ENCODE results near the gene ZNF750. TPM values are rescaled to one million over a fixed set of nuclear protein-coding genes. Genes with fewer than 3 reads are reported as not detected.

ZNF750 gene
- total RNA-seq, 2 donors from 2014 or later, result not detected

DNA sequence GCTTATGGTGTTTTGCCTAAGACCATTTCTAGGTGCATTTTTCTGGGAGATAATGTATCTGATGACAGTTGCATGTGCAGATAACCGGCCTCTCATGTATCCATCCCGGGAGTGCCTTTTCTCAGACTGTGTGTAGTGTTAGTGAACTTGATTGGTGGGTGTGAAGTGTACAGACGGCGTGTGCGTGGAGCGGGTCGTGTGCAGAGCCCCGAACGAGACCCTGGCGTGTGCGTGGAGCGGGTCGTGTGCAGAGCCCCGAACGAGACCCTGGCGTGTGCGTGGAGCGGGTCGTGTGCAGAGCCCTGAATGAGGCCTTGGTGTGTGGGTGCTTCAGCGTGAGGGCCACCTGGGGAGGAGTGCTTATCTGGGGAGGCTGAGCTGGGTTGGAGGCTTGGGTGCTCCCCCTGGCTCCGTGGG, 28.9 kb upstream of the ZNF750 start:
- Mint-ChIP-seq H3K4me3 (no peak overlapping the region), H3K27me3 (no peaks in the 10 kb centered on the region), H3K27ac (peak overlapping the region in 1 of 2 donors; percentile 12), H3K36me3 (no peaks in the 10 kb centered on the region), H3K9me3 (no peaks in the 10 kb centered on the region), H3K4me1 (ENCODE audit: low read depth in 2 of 2) (peaks cover 16 to 23% of the 10 kb centered on the region in 2 donors)
- DNase-seq (ENCODE audit: low spot score) (no peak), ATAC-seq (no peak)

DNA sequence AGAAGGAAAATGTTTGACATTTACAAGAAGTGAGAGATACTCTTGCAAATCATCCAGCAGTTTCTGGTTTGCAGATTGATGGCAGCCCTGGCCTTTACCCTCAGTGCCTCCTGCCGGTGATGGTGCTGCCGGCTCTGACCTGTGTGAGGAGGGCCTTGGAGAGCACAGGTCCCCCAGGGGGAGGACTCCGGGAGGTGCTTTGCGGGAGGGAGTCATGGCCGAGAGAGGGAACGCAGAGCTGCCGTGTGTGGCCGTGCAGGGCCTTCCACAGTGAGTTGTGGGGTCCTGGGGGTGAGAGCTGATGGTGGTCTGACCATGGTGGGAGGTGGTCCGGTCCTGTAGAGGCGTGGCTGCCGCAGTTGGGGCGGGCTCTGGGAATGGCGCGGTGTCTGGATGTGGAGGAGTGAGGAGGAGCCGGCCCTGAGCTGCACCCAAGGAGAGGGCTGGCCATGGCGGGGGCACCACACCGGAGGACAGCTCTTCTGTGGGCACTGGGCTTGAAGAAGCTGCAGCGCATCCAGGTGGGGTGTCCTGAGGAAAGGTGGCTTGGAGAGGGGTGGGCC, 28.0 kb upstream of the ZNF750 start:
- DNase-seq (ENCODE audit: low spot score), result no peak
- ATAC-seq, result no peak
- Mint-ChIP-seq H3K9me3 (no peaks in the 10 kb centered on the region), H3K36me3 (no peaks in the 10 kb centered on the region), H3K27ac (no peak overlapping the region), H3K4me1 (ENCODE audit: low read depth in 2 of 2) (peaks cover 24 to 32% of the 10 kb centered on the region in 2 donors), H3K4me3 (no peak overlapping the region), H3K27me3 (no peaks in the 10 kb centered on the region)

DNA sequence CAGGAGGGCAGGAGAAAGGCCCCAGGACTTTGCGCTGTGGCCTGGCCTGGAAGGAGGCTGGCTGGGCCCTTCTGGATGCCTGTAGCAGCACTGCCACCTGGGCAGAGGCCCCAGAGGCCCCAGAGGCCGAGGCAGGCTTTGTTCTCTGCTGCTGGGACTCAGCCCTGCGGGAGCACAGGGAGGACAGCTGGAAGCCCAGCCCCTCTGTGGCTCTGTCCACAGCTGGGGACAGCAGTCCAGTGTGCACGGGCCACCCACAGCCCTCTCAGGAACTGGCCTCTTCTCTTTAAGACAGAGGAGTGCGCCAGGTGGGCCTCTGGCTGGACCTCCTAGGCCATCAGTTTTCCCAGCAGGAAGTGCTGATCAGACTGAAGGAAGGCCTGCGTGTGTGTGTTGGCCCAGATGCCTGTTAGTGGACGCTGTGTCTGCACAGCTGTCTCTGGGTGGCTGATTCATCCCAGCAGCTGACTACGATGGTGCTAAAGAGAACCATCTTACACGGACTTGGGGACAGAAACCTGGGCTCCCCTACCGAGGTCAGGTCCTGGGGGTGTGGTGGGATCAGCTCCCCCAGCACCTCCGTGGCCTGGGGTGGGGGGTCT, 26.9 kb upstream of the ZNF750 start:
- Mint-ChIP-seq H3K27me3 (no peaks in the 10 kb centered on the region), H3K36me3 (no peaks in the 10 kb centered on the region), H3K27ac (no peak overlapping the region), H3K4me1 (ENCODE audit: low read depth in 2 of 2) (peaks cover 29 to 36% of the 10 kb centered on the region in 2 donors), H3K9me3 (no peaks in the 10 kb centered on the region), H3K4me3 (no peak overlapping the region)
- ATAC-seq (no peak), DNase-seq (ENCODE audit: low spot score) (no peak)

DNA sequence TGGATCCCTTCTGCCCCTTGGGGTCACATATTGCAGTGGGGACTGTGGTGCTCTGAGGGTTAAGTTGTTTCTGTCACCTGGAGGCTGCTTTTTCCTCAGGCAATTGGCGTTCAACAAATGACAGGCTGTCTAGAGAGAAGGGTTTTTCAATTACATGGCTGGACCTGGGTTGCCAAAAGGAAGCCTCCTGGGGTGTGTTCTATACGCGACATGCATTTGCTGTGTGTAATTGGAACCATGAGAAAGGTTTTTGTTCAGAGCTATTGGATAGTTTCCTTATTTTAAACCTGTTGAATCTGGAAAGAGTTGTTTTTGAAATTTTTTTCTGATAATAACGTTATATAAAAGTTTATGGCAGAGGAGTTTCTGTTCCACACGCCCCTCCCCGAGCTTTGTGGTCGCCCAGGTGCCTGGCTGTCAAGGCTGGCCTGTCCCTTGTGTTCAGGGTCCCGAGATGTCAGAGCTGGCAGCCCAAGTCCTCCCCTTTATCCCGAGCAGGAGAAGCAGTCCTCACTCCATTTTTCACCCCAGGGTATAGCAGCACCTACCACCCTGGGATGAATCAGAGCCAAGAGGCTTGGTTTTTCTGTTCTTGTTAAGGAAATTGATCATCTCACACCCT, 26.1 kb upstream of the ZNF750 start:
- Mint-ChIP-seq H3K4me1 (ENCODE audit: low read depth in 2 of 2) (peaks cover 34 to 42% of the 10 kb centered on the region in 2 donors), H3K4me3 (no peak overlapping the region), H3K36me3 (no peaks in the 10 kb centered on the region), H3K27me3 (no peaks in the 10 kb centered on the region), H3K9me3 (no peaks in the 10 kb centered on the region), H3K27ac (no peak overlapping the region)
- no peak for ATAC-seq
- DNase-seq (ENCODE audit: low spot score), result no peak

DNA sequence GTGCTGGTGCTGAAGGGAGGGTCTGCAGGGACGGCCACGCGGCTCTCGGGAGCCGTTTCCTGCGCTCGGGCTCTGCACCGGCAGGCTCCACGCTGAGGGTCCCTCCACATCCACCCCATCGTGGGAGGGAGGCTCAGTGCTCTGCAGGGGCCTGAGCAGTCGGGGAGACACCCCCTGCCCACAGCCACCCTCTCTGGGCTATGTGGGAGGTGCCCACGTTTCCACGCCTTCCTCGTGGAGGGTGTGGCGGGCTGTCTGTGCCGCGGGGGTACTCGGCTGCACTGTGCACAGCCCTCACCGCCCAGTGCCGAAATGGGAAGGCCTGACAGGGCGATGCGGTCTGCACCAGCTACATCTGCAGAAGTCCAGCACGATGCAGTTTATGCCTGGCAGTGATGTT, 25.5 kb upstream of the ZNF750 start:
- no peak overlapping the region for H3K27ac Mint-ChIP-seq
- H3K9me3 Mint-ChIP-seq, result no peaks in the 10 kb centered on the region
- peaks cover 36 to 41% of the 10 kb centered on the region in 2 donors for H3K4me1 Mint-ChIP-seq (ENCODE audit: low read depth in 2 of 2)
- H3K4me3 Mint-ChIP-seq, result no peak overlapping the region
- H3K27me3 Mint-ChIP-seq, result no peaks in the 10 kb centered on the region
- H3K36me3 Mint-ChIP-seq, result no peaks in the 10 kb centered on the region
- no peak for ATAC-seq
- DNase-seq (ENCODE audit: low spot score), result no peak

DNA sequence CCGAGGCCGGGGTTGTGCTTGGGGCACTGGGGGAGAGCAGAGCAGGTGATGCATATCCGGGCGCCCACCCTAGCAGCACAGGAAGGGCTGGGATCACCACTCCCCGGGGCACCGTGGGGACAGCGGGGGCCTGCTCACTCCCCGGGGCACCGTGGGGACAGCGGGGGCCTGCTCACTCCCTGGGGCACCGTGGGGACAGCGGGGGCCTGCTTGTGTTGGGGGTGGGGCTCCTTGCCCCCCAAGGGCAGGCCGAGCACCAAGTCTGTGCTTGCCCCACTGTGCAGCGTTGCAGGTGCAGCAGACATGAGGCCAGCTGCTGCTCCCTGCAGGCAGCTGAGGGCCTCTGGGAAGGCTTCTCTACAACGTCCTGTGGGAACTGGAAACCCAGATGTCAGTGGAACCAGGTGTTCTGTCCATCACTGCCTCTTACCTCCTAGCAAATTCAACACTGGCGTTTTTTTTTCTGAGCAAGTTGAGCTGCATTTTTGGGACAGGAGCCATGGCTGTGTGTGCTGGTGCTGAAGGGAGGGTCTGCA, 25.0 kb upstream of the ZNF750 start:
- H3K4me1 Mint-ChIP-seq (ENCODE audit: low read depth in 2 of 2), result peaks cover 41 to 43% of the 10 kb centered on the region in 2 donors
- DNase-seq (ENCODE audit: low spot score) (no peak), ATAC-seq (no peak)
- H3K4me3 Mint-ChIP-seq, result peak overlapping the region; percentile 87
- H3K27me3 Mint-ChIP-seq, result no peaks in the 10 kb centered on the region
- no peaks in the 10 kb centered on the region for H3K9me3 Mint-ChIP-seq
- peak overlapping the region; percentile 85 to 90 for H3K27ac Mint-ChIP-seq
- no peaks in the 10 kb centered on the region for H3K36me3 Mint-ChIP-seq

DNA sequence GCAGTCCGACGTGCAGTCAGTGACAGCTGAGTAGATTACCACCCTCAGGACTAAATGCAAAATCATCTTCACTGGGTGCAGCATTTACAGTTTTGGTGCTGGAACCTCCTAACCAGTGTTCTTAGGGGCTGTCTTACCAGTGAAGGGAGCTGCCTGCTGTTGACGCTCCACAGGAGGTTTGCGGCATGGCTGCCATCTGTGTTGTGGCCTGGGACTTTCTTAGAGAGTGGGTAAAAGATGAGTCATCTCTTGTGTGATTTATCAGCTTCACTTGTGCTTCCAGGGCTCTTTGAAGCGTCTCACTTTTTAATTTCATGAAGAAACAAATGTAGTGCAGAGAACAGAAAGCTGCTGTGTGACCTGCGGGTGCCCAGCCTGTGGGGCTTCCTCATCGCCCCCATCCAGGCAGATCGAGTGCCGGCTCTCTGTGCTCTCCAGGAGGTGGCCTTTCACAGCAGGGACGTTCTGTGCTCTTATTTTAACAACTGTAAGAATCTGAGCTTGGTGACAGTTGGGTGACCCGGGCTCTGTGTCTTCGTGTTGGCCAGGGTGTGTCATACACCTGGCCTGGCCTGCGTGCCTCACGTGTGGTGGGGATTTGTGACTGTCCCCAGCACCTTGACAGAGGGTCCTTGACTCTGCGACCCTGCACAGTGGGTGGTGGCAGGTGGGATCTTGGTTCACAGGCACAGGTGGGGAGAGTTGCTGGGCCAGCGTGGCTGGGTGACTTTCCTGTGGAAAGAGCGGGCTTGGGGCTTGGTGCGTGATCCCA, 24.3 kb upstream of the ZNF750 start:
- H3K27me3 Mint-ChIP-seq, result no peaks in the 10 kb centered on the region
- H3K4me3 Mint-ChIP-seq, result peak overlapping the region; percentile 87
- H3K36me3 Mint-ChIP-seq, result no peaks in the 10 kb centered on the region
- peaks cover 47 to 49% of the 10 kb centered on the region in 2 donors for H3K4me1 Mint-ChIP-seq (ENCODE audit: low read depth in 2 of 2)
- peak overlapping the region; percentile 85 to 90 for H3K27ac Mint-ChIP-seq
- DNase-seq (ENCODE audit: low spot score) (peak; percentile 90), ATAC-seq (peak; percentile 92 to 93)
- no peaks in the 10 kb centered on the region for H3K9me3 Mint-ChIP-seq

DNA sequence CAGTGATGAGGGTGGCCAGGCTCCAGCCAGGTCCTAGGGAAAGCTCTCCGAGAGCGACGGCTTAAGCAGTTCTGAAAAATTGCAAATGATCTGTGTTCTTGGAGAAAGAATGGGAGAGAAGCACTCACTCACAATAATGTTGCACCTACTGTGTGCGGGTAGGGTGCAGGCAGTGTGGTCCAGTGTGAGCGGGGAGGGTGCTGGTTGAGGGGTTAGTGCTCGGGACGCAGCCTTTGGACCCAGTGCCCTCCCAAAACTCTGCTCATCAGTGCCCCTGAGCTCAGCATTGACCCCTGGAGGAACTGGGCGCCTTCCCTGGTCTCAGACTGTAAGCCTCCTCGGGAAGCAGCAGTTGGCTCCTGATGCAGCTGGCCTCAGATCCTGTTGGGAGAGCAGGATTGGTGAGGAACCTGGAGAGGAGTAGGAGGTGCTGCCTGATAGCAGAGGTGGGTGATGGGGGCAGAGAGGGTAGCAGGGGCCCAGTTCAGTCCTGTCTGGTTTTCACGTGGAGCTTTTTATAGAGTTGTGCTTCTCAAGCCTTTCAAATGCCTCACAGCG, 23.6 kb upstream of the ZNF750 start:
- Mint-ChIP-seq H3K9me3 (no peaks in the 10 kb centered on the region), H3K36me3 (no peaks in the 10 kb centered on the region), H3K27me3 (no peaks in the 10 kb centered on the region), H3K4me1 (ENCODE audit: low read depth in 2 of 2) (peaks cover 53 to 54% of the 10 kb centered on the region in 2 donors), H3K27ac (peak overlapping the region; percentile 85 to 90), H3K4me3 (peak overlapping the region; percentile 87)
- ATAC-seq (no peak), DNase-seq (ENCODE audit: low spot score) (no peak)

DNA sequence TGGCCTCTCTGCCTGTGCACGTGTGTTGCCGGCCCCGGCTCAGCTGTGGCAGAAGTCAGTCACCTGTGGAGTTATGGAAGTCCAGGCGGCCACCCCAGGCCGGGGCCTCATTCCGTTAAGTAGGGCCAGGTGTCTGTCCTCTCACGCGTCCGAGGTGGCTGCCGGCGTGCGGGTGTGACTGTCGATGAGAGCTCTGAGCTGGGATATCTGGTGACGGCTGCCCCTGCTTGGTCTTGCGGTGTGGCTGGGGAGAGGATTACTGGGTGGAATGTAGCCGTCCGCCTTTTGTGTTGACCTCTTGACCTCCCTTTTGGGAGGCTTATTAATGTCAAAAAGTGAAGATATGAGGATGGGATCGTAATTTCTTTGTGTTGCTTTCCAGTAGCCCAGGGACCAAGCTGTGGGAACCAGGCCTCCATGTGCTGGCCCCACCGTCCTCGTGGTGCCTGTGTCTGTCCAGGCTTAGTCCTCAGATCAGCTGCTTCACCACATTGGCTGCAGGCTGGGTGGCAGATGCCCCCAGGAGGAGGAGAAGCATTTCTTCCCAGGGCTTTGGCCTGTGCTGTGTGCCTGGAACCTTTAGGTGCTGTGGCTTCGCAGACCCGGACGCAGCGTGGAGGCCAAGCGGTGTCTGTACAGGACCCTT, 23.0 kb upstream of the ZNF750 start:
- Mint-ChIP-seq H3K27ac (peak overlapping the region in 1 of 2 donors; percentile 39), H3K36me3 (no peaks in the 10 kb centered on the region), H3K9me3 (no peaks in the 10 kb centered on the region), H3K4me3 (peak overlapping the region; percentile 87), H3K4me1 (ENCODE audit: low read depth in 2 of 2) (peaks cover 58 to 59% of the 10 kb centered on the region in 2 donors), H3K27me3 (no peaks in the 10 kb centered on the region)
- no peak for ATAC-seq
- no peak for DNase-seq (ENCODE audit: low spot score)

DNA sequence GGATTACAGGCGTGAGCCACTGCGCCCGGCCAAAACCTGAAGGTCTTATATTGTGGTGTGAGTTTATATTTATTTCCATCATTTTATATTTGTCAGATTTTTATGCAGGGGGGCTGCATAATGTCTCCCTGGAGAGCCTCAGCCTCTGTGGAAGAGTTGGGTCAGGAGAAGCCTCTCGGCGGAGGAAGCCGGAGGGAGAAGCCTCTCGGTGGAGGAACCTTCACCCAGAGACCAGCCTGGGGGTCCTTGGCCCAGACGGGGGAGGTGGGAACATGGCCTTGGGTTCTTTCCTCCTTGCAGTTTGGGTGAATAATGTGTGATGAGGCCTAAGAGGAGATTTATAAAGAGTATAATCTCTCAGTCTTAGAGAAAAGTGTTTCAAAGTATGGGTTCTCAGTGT, 22.4 kb upstream of the ZNF750 start:
- no peak for DNase-seq (ENCODE audit: low spot score)
- Mint-ChIP-seq H3K27me3 (no peaks in the 10 kb centered on the region), H3K4me1 (ENCODE audit: low read depth in 2 of 2) (peaks cover 55 to 59% of the 10 kb centered on the region in 2 donors), H3K4me3 (no peak overlapping the region), H3K36me3 (no peaks in the 10 kb centered on the region), H3K9me3 (no peaks in the 10 kb centered on the region), H3K27ac (peak overlapping the region in 1 of 2 donors; percentile 39)
- ATAC-seq, result no peak

DNA sequence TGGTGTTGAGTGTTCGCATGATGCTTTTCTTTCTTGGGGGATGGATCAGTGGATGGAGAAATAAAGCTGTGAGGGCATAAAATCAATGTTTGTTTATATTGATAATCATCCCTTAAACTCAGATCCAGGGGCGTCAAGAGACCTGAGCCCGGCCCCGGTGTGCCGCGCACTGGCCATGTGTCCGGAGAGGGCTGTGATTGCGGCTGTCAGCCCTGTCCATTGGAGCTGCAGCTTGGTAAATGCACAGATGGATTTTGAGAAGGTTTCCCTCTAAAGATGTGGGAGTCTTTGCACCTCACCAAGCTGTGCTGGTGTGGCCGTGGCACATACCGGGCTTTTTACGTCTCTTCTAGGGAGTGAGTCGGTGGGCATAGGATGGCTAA, 21.6 kb upstream of the ZNF750 start:
- DNase-seq (ENCODE audit: low spot score) (no peak), ATAC-seq (no peak)
- Mint-ChIP-seq H3K4me3 (no peak overlapping the region), H3K9me3 (no peaks in the 10 kb centered on the region), H3K36me3 (no peaks in the 10 kb centered on the region), H3K27ac (no peak overlapping the region), H3K4me1 (ENCODE audit: low read depth in 2 of 2) (peaks cover 55 to 59% of the 10 kb centered on the region in 2 donors), H3K27me3 (no peaks in the 10 kb centered on the region)

DNA sequence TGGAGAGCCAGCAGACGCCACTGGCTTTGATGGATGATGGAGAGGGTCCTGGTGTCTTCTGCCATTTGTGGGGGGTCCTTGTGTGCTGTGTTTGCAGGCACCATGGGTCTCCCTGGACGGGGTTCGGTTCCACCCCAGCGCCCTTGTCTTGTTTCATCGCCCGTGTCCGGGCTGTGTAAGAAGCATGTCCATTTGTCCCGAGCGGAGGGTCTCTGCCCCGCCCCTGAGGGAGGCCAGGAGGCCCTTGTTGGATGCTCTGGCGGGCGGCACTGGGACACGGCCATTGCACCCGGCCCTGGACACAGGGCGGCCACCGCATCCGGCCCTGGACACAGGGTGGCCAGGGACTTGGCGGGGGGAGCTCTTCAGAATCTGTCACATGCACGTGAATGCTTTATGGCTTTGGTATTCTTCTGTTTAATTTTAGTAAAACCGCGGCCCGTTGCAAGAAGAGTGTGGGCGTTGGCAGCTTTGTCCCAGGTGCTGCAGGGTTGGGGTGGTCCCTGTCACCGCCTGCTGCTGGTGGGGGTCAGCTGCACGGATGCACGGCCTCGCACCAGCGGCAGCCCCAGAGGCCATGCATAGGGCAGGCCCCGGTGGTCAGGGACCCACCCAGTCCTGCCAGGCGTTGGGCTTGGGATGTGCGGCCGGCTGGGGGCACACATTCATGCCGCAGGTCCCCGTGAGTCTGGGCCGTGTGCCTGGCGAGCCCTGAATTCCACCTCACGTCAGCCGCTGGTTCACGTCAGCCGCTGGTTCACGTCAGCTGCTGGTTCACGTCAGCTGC, 21.0 kb upstream of the ZNF750 start:
- Mint-ChIP-seq H3K27me3 (no peaks in the 10 kb centered on the region), H3K9me3 (no peaks in the 10 kb centered on the region), H3K4me1 (ENCODE audit: low read depth in 2 of 2) (peaks cover 55 to 58% of the 10 kb centered on the region in 2 donors), H3K36me3 (no peaks in the 10 kb centered on the region), H3K4me3 (peak overlapping the region; percentile 84), H3K27ac (peak overlapping the region; percentile 89 to 93)
- ATAC-seq, result no peak
- DNase-seq (ENCODE audit: low spot score), result no peak
